Smooth muscle cell (in vitro differentiated cells): ENCODE measurements around the gene PTPRH. TPM values are rescaled to one million over a fixed set of nuclear protein-coding genes. Genes with fewer than 3 reads are reported as not detected.

Experiments
- DNase-seq: peaks from one replicate; lab custom pipeline; 2025; ENCODE audit not compliant: unreplicated experiment; lab: John Stamatoyannopoulos, UW
- H2AFZ ChIP-seq: fragments of 200-600 bp; sonication (generic); 2 replicates; pipeline ENCODE4 v1.6.0; 2016; ENCODE audit warnings: antibody characterized with exemption, low read depth, mild to moderate bottlenecking
- H3F3A ChIP-seq: fragments of 200-600 bp; sonication (generic); 2 replicates; pipeline ENCODE4 v1.6.0; 2017; ENCODE audit warnings: antibody characterized with exemption, low read depth
- H3K27ac ChIP-seq: fragments of 200-600 bp; sonication (generic); 2 replicates; pipeline ENCODE4 v1.5.1; 2016; ENCODE audit warnings: low read depth, mild to moderate bottlenecking
- H3K27me3 ChIP-seq: fragments of 200-600 bp; sonication (generic); 2 replicates; pipeline ENCODE4 v1.6.1; 2016; ENCODE audit warnings: low read depth, mild to moderate bottlenecking
- H3K36me3 ChIP-seq: fragments of 200-600 bp; sonication (generic); 2 replicates; pipeline ENCODE4 v1.5.1; 2016; ENCODE audit warnings: low read depth
- H3K4me1 ChIP-seq: fragments of 200-600 bp; sonication (generic); 2 replicates; pipeline ENCODE4 v1.5.1; 2016; ENCODE audit warnings: low read depth
- H3K4me2 ChIP-seq: fragments of 200-600 bp; sonication (generic); 2 replicates; pipeline ENCODE4 v1.6.0; 2016; ENCODE audit warnings: mild to moderate bottlenecking
- H3K4me3 ChIP-seq: fragments of 200-600 bp; sonication (generic); 2 replicates; pipeline ENCODE4 v1.5.1; 2016; ENCODE audit warnings: mild to moderate bottlenecking
- H3K79me2 ChIP-seq: fragments of 200-600 bp; sonication (generic); 2 replicates; pipeline ENCODE4 v1.6.0; 2016; ENCODE audit warnings: low read depth, mild to moderate bottlenecking
- H3K9ac ChIP-seq: fragments of 200-600 bp; sonication (generic); 2 replicates; pipeline ENCODE4 v1.6.0; 2016; ENCODE audit warnings: low read depth
- H3K9me3 ChIP-seq: fragments of 200-600 bp; sonication (generic); replicated peaks from 2 replicates; pipeline ENCODE4 v1.5.1; 2016; ENCODE audit warnings: low read depth
- H4K20me1 ChIP-seq: fragments of 200-600 bp; sonication (generic); 2 replicates; pipeline ENCODE4 v1.6.0; 2016; ENCODE audit warnings: low read depth
- WGBS: methylation state at CpG from one replicate; pipeline ENCODE4 v1.1.7; 2016; ENCODE audit warnings: low lambda C conversion rate; 5-methylcytosine and 5-hydroxymethylcytosine counted together
- polyA plus RNA-seq: library from polyadenylated mRNA; unstranded; fragments of >200 nt; fragmentation: Nextera tagmentation; extraction: Ambion mirVana; gene quantifications from 2 replicates; pipeline ENCODE4 v1.2.1, GENCODE V29; 2016
- total RNA-seq: library from RNA; depleted of rRNA; stranded (reverse); fragments of >200 nt; gene quantifications from 2 replicates; pipeline ENCODE4 v1.2.3, GENCODE V29; 2014
- TF ChIP-seq, protein P1 (sequence below): fragments of 200-600 bp; sonication (generic); IDR thresholded peaks from 2 replicates; pipeline ENCODE4 v1.5.1; 2017; ENCODE audit warnings: borderline replicate concordance, mild to moderate bottlenecking, antibody characterized with exemption; ENCODE audit not compliant: insufficient read depth, poor library complexity, severe bottlenecking

Gene PTPRH
- total and polyA plus RNA-seq, 2 experiments from 2014 or later = 0.18 TPM; not detected in 1

DNA sequence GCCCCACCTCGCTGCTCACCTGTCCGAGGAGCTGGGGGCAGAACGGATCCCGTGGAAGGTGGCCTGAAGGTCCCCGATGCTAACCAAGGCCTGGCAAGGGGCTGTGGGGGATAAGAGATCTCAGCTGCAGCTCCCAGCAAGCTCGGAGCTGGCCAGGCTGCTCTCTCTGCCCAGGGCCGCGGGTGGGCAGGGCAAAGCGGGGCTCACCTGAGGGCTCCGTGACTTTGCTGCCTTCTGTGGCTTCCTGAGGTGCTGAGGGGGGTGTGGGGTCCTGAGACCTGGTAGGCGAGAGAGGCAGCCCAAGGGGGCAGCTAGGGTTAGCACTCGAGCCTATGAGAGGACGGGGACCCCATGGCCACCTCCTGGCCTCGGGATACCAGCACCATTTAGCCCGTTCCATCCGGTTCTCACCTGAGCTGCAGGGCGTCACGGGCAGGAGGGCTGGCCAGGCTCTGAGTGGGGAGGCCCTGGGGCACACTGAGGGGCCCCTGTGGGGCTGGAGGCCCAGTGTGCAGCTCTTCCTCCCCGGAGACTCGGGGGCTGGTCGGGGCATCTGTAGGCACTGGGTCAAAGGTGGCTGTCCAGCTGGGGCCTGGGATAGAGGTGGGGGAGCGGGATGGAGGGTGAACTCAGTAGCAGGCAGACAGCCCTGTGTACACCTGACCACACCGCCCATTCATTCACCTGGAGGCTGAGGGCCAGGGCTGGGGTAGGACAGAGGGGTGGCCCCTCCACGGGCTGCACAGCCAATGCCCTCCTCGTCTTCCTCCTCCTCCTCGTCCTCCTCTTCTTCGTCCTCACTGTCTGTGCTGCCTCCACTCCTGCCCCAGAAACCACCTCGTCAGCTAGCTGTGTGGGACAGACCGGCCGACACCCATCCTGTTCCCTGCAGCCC is 22.3 kb upstream of the PTPRH start:
- Histone ChIP-seq H3K79me2 (no peaks in the 10 kb centered on the region), H3K27me3 (no peaks in the 10 kb centered on the region), H4K20me1 (peaks cover 41% of the 10 kb centered on the region), H3K4me2 (no peak overlapping the region), H3K27ac (no peak overlapping the region), H3K4me1 (no peaks in the 10 kb centered on the region), H3K4me3 (no peak overlapping the region), H3K9me3 (no peaks in the 10 kb centered on the region), H2AFZ (no peak overlapping the region), H3F3A (no peaks in the 10 kb centered on the region), H3K9ac (no peak overlapping the region), H3K36me3 (no peaks in the 10 kb centered on the region)
- no peak for DNase-seq
- TF ChIP-seq, protein P1, sequence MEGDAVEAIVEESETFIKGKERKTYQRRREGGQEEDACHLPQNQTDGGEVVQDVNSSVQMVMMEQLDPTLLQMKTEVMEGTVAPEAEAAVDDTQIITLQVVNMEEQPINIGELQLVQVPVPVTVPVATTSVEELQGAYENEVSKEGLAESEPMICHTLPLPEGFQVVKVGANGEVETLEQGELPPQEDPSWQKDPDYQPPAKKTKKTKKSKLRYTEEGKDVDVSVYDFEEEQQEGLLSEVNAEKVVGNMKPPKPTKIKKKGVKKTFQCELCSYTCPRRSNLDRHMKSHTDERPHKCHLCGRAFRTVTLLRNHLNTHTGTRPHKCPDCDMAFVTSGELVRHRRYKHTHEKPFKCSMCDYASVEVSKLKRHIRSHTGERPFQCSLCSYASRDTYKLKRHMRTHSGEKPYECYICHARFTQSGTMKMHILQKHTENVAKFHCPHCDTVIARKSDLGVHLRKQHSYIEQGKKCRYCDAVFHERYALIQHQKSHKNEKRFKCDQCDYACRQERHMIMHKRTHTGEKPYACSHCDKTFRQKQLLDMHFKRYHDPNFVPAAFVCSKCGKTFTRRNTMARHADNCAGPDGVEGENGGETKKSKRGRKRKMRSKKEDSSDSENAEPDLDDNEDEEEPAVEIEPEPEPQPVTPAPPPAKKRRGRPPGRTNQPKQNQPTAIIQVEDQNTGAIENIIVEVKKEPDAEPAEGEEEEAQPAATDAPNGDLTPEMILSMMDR = no peak
- 98% methylated on average over 30 of the region's 30 CpGs for WGBS

GRCh38 chr19:55230780-55231179 is 21.5 kb upstream of the PTPRH start:
- H3K27ac ChIP-seq = no peak overlapping the region
- H3F3A ChIP-seq = no peaks in the 10 kb centered on the region
- H3K36me3 ChIP-seq = no peaks in the 10 kb centered on the region
- TF ChIP-seq, protein P1 = no peak
- DNase-seq = no peak
- no peak overlapping the region for H3K9ac ChIP-seq
- 98% methylated on average over 11 of the region's 13 CpGs for WGBS
- H3K79me2 ChIP-seq = no peaks in the 10 kb centered on the region
- H4K20me1 ChIP-seq = peaks cover 41% of the 10 kb centered on the region
- no peaks in the 10 kb centered on the region for H3K9me3 ChIP-seq
- H2AFZ ChIP-seq = no peak overlapping the region
- no peaks in the 10 kb centered on the region for H3K4me1 ChIP-seq
- no peaks in the 10 kb centered on the region for H3K27me3 ChIP-seq
- H3K4me2 ChIP-seq = no peak overlapping the region
- H3K4me3 ChIP-seq = no peak overlapping the region

GRCh38 chr19:55230329-55230728 is 21.0 kb upstream of the PTPRH start:
- Histone ChIP-seq H3K4me2 (no peak overlapping the region), H3K79me2 (no peaks in the 10 kb centered on the region), H3K9ac (no peak overlapping the region), H3K27me3 (no peaks in the 10 kb centered on the region), H2AFZ (no peak overlapping the region), H3K27ac (no peak overlapping the region), H3K4me1 (no peaks in the 10 kb centered on the region), H3K36me3 (no peaks in the 10 kb centered on the region), H3K9me3 (no peaks in the 10 kb centered on the region), H4K20me1 (peaks cover 41% of the 10 kb centered on the region), H3K4me3 (no peak overlapping the region), H3F3A (no peaks in the 10 kb centered on the region)
- DNase-seq = no peak
- WGBS = 96% methylated on average over 12 of the region's 13 CpGs
- TF ChIP-seq, protein P1 = no peak

DNA sequence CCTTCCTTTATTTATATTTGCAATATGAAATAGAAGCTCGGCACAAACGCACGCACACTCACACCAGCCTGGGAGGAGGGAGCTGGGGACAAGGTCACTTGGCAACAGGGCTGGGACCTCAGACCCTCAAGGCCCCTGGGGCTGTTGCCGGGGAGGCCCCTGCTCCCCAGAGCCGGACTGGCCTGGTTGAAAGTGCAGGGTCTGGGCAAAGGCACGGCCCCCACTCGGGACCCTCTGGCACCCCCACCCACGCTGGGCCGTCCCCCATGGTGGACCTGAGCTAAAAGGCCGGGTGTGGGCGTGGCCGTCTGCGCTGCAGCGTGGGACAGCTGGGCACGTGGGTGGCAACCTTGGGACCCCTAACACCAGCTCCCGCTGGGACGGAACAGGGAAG is 20.5 kb upstream of the PTPRH start:
- DNase-seq = no peak
- Histone ChIP-seq H4K20me1 (peaks cover 40% of the 10 kb centered on the region), H3K4me1 (no peaks in the 10 kb centered on the region), H3K79me2 (no peaks in the 10 kb centered on the region), H3K4me3 (no peak overlapping the region), H3K27ac (no peak overlapping the region), H3K9ac (no peak overlapping the region), H3K27me3 (no peaks in the 10 kb centered on the region), H3K4me2 (no peak overlapping the region), H3K9me3 (no peaks in the 10 kb centered on the region), H3K36me3 (no peaks in the 10 kb centered on the region), H3F3A (no peaks in the 10 kb centered on the region), H2AFZ (no peak overlapping the region)
- TF ChIP-seq, protein P1 = no peak
- 95% methylated on average over 13 of the region's 17 CpGs for WGBS
